Astrocyte (in vitro differentiated cells and primary cell): ENCODE measurements around the gene ARHGEF40. TPM values are rescaled to one million over a fixed set of nuclear protein-coding genes. Genes with fewer than 3 reads are reported as not detected.

Experiments used
- DNase-seq: peaks from one replicate; pipeline ENCODE4 v3.0.0-alpha.2; 2010; ENCODE audit warnings: low read depth
- FAIRE-seq: peaks from 2 replicates; lab custom pipeline; 2011; peaks lifted over from hg19 to GRCh38; lab: Jason Lieb, UNC
- H2AFZ ChIP-seq: 2 replicates; pipeline ENCODE4 v1.6.0; 2012; ENCODE audit warnings: low read depth, low read length, inconsistent platforms
- H3K27ac ChIP-seq: 2 replicates; pipeline ENCODE4 v1.5.1; 2011; ENCODE audit warnings: low read depth, low read length, inconsistent platforms
- H3K27me3 ChIP-seq: 2 replicates; pipeline ENCODE4 v1.6.0; 2011; ENCODE audit warnings: low read length, inconsistent platforms; ENCODE audit not compliant: insufficient read depth
- H3K36me3 ChIP-seq: 2 replicates; pipeline ENCODE4 v1.5.1; 2011; ENCODE audit warnings: low read length, inconsistent platforms; ENCODE audit not compliant: insufficient read depth
- H3K4me1 ChIP-seq: 2 replicates; pipeline ENCODE4 v1.5.1; 2011; ENCODE audit warnings: low read length, inconsistent platforms; ENCODE audit not compliant: insufficient read depth
- H3K4me2 ChIP-seq: 2 replicates; pipeline ENCODE4 v1.6.0; 2012; ENCODE audit warnings: low read length, inconsistent platforms
- H3K4me3 ChIP-seq: 2 replicates; pipeline ENCODE4 v1.5.1; 2011; ENCODE audit warnings: low read depth, mild to moderate bottlenecking, low read length, inconsistent platforms; ENCODE audit not compliant: insufficient read depth
- H3K79me2 ChIP-seq: 2 replicates; pipeline ENCODE4 v1.6.0; 2012; ENCODE audit warnings: mild to moderate bottlenecking, low read length, inconsistent platforms; ENCODE audit not compliant: insufficient read depth
- H3K9ac ChIP-seq: 2 replicates; pipeline ENCODE4 v1.6.0; 2012; ENCODE audit warnings: mild to moderate bottlenecking, low read length, inconsistent platforms
- H3K9me3 ChIP-seq: 2 replicates; pipeline ENCODE4 v1.5.1; 2012; ENCODE audit warnings: low read depth, mild to moderate bottlenecking, low read length, inconsistent platforms; ENCODE audit not compliant: insufficient read depth
- H4K20me1 ChIP-seq: 2 replicates; pipeline ENCODE4 v1.6.0; 2012; ENCODE audit warnings: low read length, inconsistent platforms; ENCODE audit not compliant: insufficient read depth
- H3K27ac Mint-ChIP-seq: one replicate; pipeline ENCODE4 v1.8.0; 2021; ENCODE audit warnings: mild to moderate bottlenecking, mixed read lengths; ENCODE audit not compliant: unreplicated experiment
- H3K27me3 Mint-ChIP-seq: one replicate; pipeline ENCODE4 v1.8.0; 2021; ENCODE audit warnings: low read depth, mixed read lengths; ENCODE audit not compliant: unreplicated experiment
- H3K36me3 Mint-ChIP-seq: one replicate; pipeline ENCODE4 v1.8.0; 2021; ENCODE audit warnings: low read depth, mixed read lengths; ENCODE audit not compliant: unreplicated experiment
- H3K4me1 Mint-ChIP-seq: one replicate; pipeline ENCODE4 v1.8.0; 2021; ENCODE audit warnings: low read depth, mixed read lengths; ENCODE audit not compliant: unreplicated experiment
- H3K4me3 Mint-ChIP-seq: one replicate; pipeline ENCODE4 v1.8.0; 2021; ENCODE audit warnings: mild to moderate bottlenecking, moderate library complexity, mixed read lengths; ENCODE audit not compliant: unreplicated experiment
- H3K9me3 Mint-ChIP-seq: one replicate; pipeline ENCODE4 v1.8.0; 2021; ENCODE audit warnings: mild to moderate bottlenecking, mixed read lengths; ENCODE audit not compliant: unreplicated experiment
- CTCF ChIP-seq: IDR thresholded peaks from 2 replicates; pipeline ENCODE4 v1.5.1; 2011; ENCODE audit warnings: low read depth, mild to moderate bottlenecking, inconsistent platforms, low read length, moderate library complexity; ENCODE audit not compliant: insufficient read depth
- EZH2 ChIP-seq: IDR thresholded peaks from 2 replicates; pipeline ENCODE4 v1.6.1; 2012; ENCODE audit warnings: mild to moderate bottlenecking, low read length, inconsistent platforms; ENCODE audit not compliant: insufficient read depth
- total RNA-seq: library from RNA; stranded (reverse); gene quantifications from 2 replicates; pipeline ENCODE4 v1.2.1, GENCODE V29; 2021

ARHGEF40 gene
- total RNA-seq, 1 donor from 2014 or later = 99.9 TPM

- no peaks in the 10 kb centered on the region for H3K27me3 Mint-ChIP-seq
- Histone ChIP-seq H3K9me3 (no peaks in the 10 kb centered on the region), H2AFZ (no peak overlapping the region), H3K4me2 (no peak overlapping the region), H3K27me3 (no peaks in the 10 kb centered on the region), H3K4me1 (peaks cover 14% of the 10 kb centered on the region), H3K27ac (no peak overlapping the region), H3K79me2 (no peaks in the 10 kb centered on the region), H3K4me3 (no peak overlapping the region), H3K9ac (no peak overlapping the region), H3K36me3 (no peaks in the 10 kb centered on the region), H4K20me1 (no peaks in the 10 kb centered on the region)
- no peak overlapping the region for H3K27ac Mint-ChIP-seq
- DNase-seq = no peak
- H3K4me3 Mint-ChIP-seq = no peak overlapping the region
- H3K4me1 Mint-ChIP-seq = peaks cover 24% of the 10 kb centered on the region
- no peaks in the 10 kb centered on the region for H3K9me3 Mint-ChIP-seq
- H3K36me3 Mint-ChIP-seq = no peaks in the 10 kb centered on the region
- FAIRE-seq = no peak
- TF ChIP-seq EZH2 (no peak), CTCF (no peak)
Measured at GRCh38 chr14:21054123-21054767, 15.9 kb upstream of the ARHGEF40 start.

- Mint-ChIP-seq H3K9me3 (no peaks in the 10 kb centered on the region), H3K36me3 (no peaks in the 10 kb centered on the region), H3K4me1 (peaks cover 26% of the 10 kb centered on the region), H3K27ac (no peak overlapping the region), H3K4me3 (no peak overlapping the region), H3K27me3 (no peaks in the 10 kb centered on the region)
- no peaks in the 10 kb centered on the region for H3K27me3 ChIP-seq
- FAIRE-seq (no peak), DNase-seq (no peak)
- H3K9ac ChIP-seq = no peak overlapping the region
- H3K4me1 ChIP-seq = peaks cover 12% of the 10 kb centered on the region
- H4K20me1 ChIP-seq = no peaks in the 10 kb centered on the region
- H3K27ac ChIP-seq = no peak overlapping the region
- no peak overlapping the region for H3K4me3 ChIP-seq
- no peak for TF ChIP-seq EZH2
- TF ChIP-seq CTCF = no peak
- no peak overlapping the region for H3K4me2 ChIP-seq
- H3K79me2 ChIP-seq = no peaks in the 10 kb centered on the region
- H3K9me3 ChIP-seq = no peaks in the 10 kb centered on the region
- no peaks in the 10 kb centered on the region for H3K36me3 ChIP-seq
- no peak overlapping the region for H2AFZ ChIP-seq
Measured at GRCh38 chr14:21054768-21055145, 15.3 kb upstream of the ARHGEF40 start.

DNA sequence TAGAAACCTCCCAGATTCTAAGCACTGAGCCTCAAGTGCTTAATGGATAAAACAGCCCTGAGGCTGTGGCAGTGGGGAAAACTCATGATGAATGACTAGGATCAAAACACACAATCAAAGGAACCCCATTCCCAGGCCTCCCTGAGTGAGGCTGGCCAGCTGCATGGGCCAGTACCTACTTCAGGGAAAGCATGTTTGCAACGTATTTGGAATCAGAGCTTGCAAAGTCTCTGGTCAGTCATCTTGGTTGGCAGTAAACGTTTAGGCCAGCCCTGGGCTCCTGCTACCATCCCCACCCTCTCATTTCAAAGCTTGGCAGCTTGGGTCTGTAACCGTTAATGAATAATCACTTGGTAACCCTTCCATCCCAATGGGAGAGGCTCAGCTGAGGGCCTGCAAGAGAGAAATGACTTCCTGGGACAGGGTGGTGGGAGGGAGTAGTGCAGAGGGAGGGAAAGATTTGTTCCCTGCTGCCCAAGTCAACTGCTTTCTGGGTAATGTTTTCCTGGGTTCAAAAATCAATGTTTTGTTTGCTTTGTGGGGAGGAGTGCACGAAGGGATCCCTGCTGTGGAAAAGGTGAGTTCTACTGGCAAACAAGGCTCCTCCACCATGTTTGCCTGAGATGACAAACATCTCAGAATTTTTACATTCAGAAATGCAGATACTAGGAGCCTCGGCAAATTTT is 14.5 kb upstream of the ARHGEF40 start:
- no peak overlapping the region for H3K4me3 ChIP-seq
- H3K9me3 Mint-ChIP-seq = no peaks in the 10 kb centered on the region
- H3K4me1 Mint-ChIP-seq = peaks cover 34% of the 10 kb centered on the region

More for the DNA sequence above, 14.5 kb upstream of the ARHGEF40 start:
- Histone ChIP-seq H3K4me1 (peaks cover 12% of the 10 kb centered on the region), H2AFZ (no peak overlapping the region), H3K4me2 (no peak overlapping the region), H3K9ac (no peak overlapping the region), H3K27ac (no peak overlapping the region), H3K27me3 (no peaks in the 10 kb centered on the region), H3K36me3 (no peaks in the 10 kb centered on the region), H4K20me1 (no peaks in the 10 kb centered on the region), H3K79me2 (no peaks in the 10 kb centered on the region), H3K9me3 (no peaks in the 10 kb centered on the region)
- Mint-ChIP-seq H3K36me3 (no peaks in the 10 kb centered on the region), H3K4me3 (no peak overlapping the region), H3K27me3 (no peaks in the 10 kb centered on the region), H3K27ac (no peak overlapping the region)
- DNase-seq (no peak), FAIRE-seq (no peak)
- TF ChIP-seq CTCF (no peak), EZH2 (no peak)
